Hematopoietic multipotent progenitor cell treated with erythropoietin and hydrocortisone succinate and interleukin-3 and kit ligand, for 8 days (in vitro differentiated cells): Measurements from ENCODE around the gene CAMTA1.

Experiments used
- DNase-seq: peaks from one replicate; pipeline ENCODE4 v3.0.0-alpha.2; 2015

Gene CAMTA1

GRCh38 chr1:7335224-7335879 lies 550.1 kb downstream of the CAMTA1 start:
- no peak for DNase-seq

GRCh38 chr1:7338439-7338838 lies 553.2 kb downstream of the CAMTA1 start:
- DNase-seq: no peak

- no peak for DNase-seq
Measured at GRCh38 chr1:7339014-7339413, 553.8 kb downstream of the CAMTA1 start.

GRCh38 chr1:7339953-7340352 lies 554.7 kb downstream of the CAMTA1 start:
- no peak for DNase-seq

DNA sequence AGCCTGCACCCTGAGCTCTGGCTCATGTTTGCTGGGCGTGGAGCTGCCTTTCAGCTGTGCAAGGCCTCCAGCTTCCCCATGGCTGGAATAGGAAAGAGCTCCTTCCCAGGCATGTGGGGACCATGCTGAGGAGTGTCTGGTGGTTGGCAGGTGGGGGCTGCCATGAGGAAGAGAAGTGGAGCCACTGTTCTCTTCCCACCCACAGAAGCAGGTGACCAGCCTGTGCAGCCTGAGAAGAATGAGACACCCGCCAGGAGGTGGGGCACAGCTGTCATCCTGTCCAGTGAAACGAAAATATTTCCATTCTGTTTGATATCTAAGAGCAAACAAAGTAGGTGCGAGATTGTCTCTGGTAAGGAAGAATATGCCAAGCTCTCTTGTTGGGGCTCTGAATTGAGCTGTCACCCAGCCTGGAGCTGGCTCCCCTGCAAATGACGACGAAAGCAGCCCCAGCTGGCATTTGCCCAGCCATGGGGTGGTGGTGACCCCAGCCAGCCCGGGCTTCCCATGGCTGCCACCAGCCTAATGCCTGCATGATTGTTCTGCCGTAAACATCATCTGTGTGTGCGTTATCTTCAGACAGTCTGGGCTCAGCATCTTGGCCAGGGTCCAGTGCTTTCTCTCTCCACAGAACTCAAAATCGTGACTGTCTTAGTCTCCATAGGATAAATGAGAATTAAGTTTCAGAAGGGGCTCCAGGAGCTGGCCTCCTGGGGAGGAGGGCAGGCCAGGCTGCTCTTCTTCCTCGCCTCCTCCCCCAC lies 556.1 kb downstream of the CAMTA1 start:
- no peak for DNase-seq

GRCh38 chr1:7343882-7344281 lies 558.6 kb downstream of the CAMTA1 start:
- DNase-seq: no peak

DNA sequence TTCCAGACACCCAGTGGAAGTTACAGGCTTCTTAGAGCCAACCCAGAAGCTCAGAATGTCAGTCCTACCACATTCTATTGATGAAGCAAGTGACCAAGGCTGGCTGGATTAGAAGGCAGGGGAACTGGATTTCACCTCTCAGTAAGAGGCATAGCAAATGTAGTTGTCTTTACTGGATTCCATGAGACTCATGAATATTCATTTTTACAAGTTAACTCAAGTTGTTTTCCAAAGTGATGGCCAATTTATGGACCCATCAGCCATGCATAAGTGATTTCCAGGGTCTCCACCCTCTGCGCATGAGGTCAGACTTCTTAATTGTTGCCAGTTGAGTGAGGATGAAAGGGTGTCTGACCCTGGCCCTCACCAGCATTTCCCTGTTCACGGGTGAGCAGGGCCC lies 559.0 kb downstream of the CAMTA1 start:
- DNase-seq: no peak

GRCh38 chr1:7345516-7345915 lies 560.3 kb downstream of the CAMTA1 start:
- DNase-seq: no peak

- DNase-seq: no peak
Measured at GRCh38 chr1:7346070-7346596, 560.9 kb downstream of the CAMTA1 start.

DNA sequence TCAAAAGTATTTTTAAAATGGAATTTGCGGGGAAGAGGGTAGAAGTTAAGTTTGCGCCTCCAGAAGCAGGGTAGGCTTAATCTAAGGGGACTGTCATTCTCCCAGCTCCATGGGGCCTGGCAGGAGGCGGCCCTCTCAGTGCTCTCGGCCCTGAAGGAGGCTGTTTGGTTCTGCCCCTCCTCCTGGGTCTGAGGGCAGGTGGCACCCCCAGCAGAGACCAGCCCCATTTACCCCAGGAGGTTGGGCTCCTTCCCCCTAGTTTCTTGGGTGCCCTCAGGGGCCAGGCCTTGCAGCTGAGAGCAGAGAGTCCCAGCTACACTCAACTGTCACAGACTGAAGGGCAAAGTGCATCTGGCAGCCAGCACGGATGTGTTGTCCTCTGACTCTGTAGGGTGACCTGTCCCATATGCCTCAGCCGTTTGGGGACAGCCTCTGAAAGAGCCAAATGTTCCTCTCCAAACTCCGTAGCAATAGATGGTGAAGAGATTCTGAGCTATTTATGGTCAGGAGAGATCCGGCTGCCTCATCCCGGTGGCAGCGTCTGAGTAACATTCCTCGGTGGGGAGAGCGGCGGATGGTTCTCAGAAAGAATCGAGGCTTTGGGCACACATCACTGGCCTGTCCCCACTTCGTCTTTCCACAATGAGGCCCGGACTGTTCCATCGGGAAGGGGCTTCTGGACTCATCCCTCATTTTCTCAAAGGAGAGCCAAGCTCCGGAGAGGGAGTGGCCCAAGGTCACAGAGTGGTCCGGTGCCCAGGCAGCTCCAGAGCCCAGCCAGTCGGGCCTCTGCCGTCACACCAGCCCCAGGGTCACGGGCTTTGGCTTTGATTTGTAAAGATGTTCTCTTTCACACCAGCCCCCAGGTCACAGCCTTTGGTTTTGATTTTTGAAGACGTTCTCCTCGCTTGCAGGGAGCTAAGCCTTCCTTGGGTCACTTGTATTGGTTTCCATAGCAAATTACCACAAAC lies 561.6 kb downstream of the CAMTA1 start:
- DNase-seq: no peak

DNA sequence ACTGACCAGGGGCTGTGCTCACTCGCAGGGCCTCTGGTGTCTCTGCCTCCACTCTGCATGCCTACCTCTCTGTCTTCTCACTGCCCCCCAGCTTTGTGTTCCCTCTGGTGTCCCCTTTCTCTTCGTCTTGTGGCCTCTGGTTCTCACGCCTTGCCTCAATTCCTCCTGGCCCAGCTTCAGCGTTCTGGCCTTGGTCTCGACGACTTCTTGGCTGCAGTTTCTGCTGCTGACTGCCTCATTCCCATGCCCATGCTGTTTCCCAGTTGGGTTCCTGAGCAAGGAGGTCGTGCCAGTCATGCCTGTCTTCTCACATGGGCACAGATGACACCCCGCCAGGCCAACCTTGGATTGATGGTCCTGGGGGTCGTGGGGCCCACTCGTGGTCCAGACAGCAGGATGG lies 562.8 kb downstream of the CAMTA1 start:
- DNase-seq: no peak

- no peak for DNase-seq
Measured at GRCh38 chr1:7348580-7348979, 563.3 kb downstream of the CAMTA1 start.

DNA sequence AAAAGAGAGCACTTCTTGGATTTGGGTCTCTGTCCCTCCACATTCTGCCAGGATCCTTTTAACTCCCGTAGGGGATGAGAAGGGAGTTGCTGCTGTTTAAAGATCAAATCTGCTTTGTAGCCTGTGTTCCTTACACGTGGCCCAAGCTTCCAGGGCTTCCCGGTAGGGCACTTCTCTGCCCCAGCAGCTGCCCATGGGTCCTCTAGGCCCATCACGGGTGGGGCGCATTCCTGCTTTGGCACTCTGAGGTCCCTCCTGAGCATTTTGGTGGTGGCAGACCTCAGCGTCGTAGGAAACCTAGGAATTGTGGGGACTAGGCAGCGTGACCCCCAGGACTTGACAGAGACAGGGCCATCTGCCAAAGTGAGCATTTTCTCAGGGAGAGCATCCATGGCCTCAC lies 565.5 kb downstream of the CAMTA1 start:
- DNase-seq: no peak

- DNase-seq: no peak
Measured at GRCh38 chr1:7351649-7352048, 566.4 kb downstream of the CAMTA1 start.

GRCh38 chr1:7352364-7352763 lies 567.1 kb downstream of the CAMTA1 start:
- no peak for DNase-seq

DNA sequence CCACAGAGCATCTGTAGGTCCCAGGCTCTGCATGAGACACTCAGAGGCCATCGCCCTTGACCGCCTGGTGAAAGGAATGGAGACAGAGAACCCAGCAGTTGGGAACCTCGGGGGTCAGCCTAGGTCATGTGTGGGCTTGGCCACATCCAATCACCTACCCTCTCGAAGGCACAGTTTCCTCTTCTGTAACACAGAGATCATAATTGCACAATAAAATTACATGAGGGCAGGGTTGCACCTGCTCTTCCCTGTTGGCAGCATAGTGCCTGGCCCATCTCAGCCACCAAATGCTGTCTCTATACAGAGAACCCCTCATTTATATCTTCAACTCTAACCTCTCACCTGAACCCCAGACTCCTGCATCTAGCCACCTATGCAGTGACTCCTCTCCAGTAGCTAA lies 567.7 kb downstream of the CAMTA1 start:
- no peak for DNase-seq

GRCh38 chr1:7355646-7356045 lies 570.4 kb downstream of the CAMTA1 start:
- DNase-seq: no peak

DNA sequence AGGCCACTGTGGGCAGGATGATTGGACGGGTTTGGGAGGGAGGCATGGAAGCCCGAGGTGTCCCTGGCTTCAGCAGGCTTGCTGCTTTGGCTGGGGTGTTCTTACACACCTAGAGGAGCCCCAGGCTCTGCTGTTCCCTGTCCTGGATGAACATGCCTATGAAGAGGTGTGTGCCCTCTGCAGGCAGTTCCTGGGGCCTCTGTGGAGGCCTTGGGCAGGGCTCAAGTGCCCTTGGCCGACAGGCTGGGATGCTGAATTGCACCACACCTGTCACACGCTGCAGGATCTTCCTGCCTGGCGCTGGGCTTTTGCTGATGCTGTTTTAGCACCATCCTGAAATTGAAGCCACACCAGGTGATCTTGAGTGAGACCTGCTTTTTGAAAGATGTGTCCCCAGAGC lies 570.8 kb downstream of the CAMTA1 start:
- no peak for DNase-seq

DNA sequence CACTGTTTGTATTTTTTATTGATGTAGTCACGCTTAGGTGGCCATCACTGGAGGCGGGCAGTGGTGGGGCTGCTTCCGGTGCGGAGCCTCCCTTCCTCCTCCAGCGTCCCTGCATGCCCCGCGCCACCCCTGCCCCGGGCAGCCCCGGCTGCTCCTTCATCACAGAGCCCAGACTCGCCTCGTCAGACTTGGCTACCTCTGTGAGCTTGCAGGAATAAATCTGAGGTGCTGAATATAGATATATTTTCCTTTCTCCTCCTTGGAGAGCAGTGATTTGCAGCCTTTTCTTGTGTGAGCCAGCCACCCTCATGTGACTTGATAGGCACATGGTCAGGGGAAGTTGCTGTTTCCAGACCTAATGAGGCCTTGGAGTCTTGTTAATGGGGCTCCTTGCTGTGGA lies 573.2 kb downstream of the CAMTA1 start:
- DNase-seq: no peak

DNA sequence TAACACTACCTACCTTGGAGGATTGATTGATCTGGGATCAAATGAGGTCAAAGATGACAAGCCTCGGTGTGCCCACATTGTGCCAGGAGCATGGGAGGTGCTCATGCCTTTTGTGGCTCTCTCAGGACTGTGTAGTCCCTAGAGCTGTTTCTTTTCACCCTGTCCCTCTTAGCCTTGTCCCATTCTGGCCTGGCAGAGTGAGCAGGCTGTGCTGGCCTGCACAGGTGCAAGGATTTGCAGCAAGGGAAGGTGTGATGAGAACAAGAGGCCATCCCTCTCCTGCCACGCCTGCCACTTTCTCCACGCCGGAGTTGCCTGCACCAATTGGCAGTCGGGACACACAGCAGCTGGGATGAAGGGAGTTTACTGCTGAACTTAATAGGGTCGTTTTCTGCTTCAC lies 575.3 kb downstream of the CAMTA1 start:
- no peak for DNase-seq

- DNase-seq: no peak
Measured at GRCh38 chr1:7362947-7363346, 577.7 kb downstream of the CAMTA1 start.

DNA sequence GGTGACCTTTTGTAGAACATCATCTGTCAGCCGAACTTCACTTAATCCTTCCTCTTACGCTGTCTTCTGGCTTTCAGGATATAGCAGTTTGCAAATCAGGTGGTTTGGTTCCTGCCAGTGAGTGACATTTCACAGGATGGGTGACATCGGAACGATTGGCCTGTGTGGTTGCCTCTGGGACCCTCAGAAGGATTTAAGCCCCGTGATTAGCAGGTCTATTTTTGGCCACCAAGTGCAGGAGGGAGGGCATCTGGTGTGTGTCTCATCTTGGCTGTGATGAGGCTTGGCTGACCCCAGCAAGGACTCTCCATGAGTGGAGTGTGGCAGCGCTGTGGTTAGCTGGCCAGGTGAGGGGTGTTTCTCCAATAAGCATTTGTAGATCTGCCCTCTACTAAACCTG lies 578.2 kb downstream of the CAMTA1 start:
- no peak for DNase-seq

DNA sequence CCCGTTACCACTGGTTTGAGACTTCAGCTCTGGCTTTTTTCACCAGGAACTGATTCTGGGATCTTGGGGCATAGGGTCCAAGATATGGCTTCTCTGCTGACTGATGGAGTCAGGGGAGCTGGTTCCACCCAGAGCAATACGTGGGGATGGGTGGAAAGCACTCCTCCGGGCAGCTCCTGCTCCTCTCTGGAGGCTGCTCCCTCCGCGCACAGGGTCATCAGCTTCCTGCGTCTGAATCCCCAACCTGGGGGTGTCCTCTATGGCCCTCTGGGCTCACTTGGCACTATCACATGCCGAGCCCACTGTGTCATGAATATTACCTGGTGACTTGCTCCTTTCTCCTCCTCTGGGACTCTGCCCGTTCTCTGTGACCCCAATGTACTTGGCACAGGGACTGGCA lies 580.5 kb downstream of the CAMTA1 start:
- no peak for DNase-seq
